HG03280 (cell line): ENCODE results near the gene GALNT13.
"Not testable (repeated sequence)": the region's sequence is repeated elsewhere in the genome, so short reads cannot be mapped to it uniquely, and the experiment has no call there.

Experiments
- ATAC-seq: cut with Tn5 transposase; IDR thresholded peaks from one replicate; pipeline ENCODE4 v1.9.1; 2021; ENCODE audit warnings: mild to moderate bottlenecking, moderate library complexity; ENCODE audit not compliant: unreplicated experiment

GALNT13 gene

DNA sequence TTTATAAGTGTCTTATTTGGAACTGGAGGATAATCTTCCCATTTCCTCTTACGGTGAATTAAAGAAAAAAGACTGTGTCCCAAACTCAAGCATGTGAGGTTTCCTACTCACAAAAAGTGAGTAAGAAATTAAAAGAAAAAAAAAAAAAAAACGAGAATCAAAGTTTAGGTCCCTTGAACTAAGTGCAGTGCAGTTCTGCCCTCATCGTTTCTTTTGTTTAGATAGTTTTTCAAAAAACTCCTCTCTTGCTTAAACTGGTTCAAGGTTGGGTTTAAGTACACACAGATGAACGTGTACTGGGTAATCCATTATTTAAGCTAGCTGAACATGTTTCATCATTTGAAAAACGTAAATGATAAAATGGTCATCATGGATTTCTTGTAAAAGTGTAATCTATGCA, 590.9 kb downstream of the GALNT13 start:
- no peak for ATAC-seq

DNA sequence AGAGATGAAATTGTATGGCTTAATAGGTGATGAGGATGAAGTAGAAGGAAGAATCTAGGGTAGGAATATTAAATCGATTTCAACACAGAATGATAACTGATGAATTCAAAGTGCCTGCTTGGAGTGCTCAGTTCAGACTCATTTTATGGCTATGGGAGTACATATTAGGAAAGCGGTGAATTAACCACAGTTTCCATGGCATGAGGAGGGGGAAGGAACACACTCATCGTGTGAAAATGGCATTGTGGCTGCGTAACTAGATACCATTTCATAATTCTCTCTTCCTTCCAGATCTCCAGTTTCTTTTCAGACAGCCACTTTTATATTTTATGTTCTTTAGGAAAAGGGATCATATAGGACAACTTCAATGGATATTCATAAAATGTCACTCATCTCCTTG, 594.5 kb downstream of the GALNT13 start:
- ATAC-seq: no peak

DNA sequence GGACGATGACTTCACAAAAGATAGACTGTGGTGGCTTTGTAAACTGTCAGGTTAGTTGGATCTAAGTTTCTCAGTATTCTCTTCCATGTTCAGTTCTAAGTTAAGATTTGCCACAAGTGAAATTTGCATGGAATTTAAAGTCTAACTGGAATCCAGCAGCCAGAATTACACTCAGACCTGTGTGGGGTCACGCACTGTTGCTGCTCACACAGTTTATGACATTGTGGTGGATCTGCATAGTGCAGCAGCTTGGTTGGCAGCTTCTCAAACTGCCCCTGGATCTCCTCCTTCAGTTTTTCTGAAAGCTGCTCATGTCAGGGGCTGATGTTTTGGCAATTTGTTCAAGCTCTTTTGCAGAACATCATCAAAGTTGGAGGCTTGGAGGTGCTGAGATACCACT, 598.7 kb downstream of the GALNT13 start:
- ATAC-seq: no peak

DNA sequence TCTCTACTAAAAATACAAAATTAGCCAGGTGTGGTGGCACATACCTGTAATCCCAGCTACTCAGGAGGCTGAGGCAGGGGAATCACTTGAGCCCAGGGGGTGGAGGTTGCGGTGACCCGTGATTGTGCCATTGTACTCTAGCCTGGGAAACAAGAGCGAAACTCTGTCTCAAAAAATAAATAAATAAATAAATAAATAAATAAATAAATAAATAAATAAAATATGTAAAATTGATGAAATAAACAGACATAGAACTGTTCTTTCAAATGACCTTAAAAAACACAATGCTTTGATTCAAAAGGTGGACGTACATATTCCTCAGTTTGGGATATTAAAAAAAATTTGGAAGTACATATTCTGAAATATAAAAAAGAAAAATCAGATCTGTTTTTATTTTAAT, 599.8 kb downstream of the GALNT13 start:
- ATAC-seq: not testable (repeated sequence)

DNA sequence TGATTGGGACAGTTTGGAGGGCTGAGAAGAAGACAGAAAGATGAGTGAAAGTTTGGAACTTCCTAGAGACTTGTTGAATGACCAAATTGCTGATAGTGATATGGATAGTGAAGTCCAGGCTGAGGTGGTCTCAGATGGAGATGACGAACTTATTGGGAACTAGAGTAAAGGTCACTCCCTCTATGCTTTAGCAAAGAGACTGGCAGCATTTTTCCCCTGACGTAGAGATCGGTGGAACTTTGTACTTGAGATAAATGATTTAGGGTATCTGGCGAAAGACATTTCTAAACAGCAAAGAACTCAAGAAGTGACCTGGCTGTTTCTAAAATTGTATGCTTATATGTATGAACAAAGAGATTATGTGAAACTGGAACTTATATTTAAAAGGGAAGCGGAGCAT, 605.6 kb downstream of the GALNT13 start:
- no peak for ATAC-seq

DNA sequence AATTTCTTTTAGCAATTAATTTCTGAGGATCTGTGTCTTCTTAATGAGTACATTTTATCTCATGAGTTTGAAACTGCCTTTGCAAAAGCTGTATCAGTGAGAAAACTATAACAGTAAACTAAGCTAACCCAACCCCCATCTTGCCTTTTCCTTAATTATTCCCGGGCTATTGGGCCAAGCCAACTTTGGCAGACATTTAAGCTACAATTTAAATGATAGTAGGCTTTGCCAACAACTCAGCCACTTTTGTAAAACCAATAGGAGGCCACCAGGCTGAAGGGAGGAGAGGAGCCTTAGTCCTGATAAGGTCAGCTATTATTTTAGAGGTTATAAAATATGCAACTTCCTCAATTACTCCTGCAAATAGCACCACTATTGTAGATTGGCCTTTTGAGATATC, 608.8 kb downstream of the GALNT13 start:
- ATAC-seq: no peak

DNA sequence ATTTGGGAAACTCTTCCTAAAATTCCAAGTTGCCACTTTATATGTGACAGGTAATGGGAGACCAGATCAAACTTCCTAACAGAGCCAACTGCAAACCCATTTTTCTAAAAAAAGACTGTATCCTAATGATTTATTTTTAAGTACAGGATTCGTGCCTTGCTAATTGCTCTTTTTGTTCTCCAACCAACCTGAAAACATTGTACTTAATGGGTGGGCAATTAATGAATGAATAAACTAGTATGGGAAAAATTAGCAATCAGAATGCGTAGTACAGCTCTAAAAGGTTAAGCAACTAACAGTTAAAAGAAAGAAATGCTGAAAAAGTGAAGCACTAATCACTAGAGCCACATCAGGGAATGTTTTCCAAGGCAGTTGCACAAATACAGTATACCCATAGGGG, 609.6 kb downstream of the GALNT13 start:
- no peak for ATAC-seq

DNA sequence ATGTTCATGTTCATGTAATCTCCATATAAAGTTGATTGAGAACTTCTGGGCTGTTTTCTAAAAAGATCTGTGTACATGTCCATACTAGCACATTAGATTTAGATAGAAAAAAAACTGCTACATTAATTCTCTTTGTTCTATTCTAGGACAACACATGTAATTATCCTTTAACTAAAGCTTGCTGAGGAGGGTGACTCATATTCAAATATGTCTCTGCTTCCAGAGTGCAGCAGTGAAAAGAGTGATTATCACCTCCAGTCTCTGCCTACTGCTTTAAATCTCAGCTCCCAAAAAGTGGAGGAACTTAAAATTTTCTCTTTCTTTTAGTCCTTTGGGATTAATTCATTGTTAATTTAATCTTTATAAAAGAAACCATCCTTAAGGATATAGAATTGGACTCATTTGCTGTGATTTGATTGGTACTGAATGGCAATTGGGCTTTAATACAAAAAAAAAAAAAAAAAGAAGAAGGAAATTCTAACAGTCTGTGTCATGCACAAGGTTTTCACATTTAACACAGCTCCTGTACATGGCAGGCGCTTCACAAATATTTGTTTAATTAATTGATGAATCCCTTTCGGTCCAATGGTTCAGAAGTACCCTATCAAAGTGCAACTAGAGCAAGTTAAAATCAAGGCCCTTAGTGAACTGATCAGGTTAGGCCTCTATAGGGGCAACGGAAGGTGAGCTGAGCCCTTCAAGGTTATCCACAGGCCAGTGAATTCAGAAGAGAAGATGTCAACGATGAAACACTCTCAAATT, 612.8 kb downstream of the GALNT13 start:
- ATAC-seq: no peak

DNA sequence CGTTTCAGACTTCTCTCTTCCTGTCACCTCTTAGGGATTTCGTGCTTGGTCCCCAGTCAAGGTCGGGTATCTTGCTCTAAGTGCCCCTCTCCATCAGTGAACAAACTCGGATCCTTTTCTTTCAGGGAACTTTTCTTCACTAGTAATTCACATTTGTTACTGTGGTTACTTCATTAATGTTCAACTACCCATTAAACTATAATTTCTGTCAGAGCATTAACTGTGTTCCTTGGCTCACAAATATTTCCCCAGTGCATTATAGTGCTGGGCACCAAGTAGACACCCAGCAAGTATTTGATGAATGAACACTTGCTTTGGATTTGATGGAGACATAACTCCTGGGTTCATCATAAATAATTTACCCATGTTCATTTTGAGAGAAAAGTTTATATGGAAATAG, 617.1 kb downstream of the GALNT13 start:
- ATAC-seq: no peak

DNA sequence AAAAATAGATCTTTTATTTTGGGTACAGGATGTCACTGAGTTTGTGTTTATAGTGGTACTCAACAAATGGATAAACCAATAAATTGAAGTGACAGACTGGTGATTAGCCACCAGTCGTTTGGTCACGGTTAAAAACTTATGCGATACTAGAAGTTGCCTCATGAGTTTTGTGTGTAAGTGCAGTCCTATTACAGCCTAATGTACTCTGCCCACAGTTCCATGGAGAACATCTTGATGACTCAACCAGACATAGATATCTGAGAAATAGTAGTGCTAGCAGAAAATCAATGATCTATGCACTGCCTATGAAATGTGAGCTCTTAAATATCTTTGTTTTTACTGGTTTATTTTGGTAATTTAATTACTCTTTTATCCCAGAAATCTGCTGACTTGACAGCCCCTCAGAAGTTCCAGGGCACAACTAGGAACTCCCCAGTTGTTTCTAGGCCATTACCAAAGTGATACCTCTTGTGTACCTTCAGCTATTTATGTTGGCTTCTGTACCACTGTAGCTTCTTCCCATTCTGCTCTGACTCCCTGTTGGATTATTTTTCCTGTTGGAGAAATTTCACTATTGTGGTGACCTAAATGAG, 617.6 kb downstream of the GALNT13 start:
- no peak for ATAC-seq

DNA sequence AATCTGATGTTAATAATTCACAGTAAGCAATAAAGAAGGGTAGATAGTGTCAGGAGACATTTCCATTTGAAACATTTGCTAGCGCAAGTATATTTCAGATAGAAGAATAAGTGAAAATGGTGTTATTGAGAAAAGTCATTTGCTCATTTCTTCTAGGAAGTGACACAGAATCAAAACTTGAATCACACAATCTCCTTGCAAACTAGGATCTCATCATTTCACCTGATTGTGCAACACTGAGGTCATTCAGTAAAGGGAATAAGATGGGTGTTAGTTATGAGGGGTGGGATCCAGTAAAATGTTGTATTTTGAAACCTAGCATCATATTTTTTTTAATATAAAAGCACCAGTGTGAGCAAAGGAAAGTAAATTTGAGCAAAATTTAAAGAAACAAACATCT, 618.8 kb downstream of the GALNT13 start:
- ATAC-seq: no peak

DNA sequence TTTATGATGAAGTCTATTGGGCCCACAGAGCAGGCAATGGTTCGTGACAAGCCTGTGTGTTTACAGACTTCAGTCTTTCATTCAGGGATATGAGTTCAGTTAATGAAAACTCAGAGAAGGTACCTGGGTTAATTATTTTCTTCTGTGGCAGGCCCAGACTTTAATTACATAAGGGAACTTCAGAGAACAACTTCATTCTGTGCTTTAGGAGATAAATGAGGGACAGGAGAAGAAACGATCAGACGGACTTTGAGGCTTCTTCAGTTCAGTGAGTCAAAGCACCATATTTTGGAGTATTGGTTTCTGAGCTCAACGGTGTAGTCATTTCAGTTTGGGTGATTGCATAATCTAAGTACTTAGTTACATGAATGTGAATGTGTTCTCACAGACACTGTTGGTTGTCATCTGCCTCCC, 623.7 kb downstream of the GALNT13 start:
- no peak for ATAC-seq

DNA sequence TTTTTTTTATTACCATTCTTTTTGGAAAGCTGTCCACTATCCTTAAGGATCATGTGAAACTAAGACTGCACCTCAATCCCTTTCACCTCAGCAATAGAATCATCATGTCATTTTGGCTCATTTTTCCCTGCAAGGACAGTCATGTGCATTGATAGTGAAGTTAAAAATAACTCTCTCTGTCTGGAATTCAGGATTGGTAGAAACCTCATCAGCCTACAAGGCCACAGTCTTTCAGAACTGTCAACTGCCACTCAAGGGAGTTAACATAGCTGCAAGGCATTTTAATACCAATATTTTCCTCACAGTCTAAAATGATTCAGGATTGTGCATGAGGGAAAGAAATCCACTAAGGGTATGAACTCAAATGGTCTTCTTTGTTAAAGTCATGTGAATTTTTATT, 625.3 kb downstream of the GALNT13 start:
- ATAC-seq: no peak
